Ovary (tissue), 9 donors: Measurements from ENCODE around the gene NTMT2. TPM values are rescaled to one million over a fixed set of nuclear protein-coding genes. Genes with fewer than 3 reads are reported as not detected.

Source experiments
- DNase-seq, 5 donors: peaks; one replicate each; pipeline ENCODE4 v3.0.0-alpha.2; 2019 to 2020
- H3K27ac ChIP-seq, 2 donors: fragments of 200-600 bp; one replicate each; pipeline versions ENCODE4 v1.5.1 to v1.8.0; 2019 to 2022
- H3K27me3 ChIP-seq: fragments of 200-600 bp; one replicate; pipeline ENCODE4 v1.8.0; 2022
- H3K36me3 ChIP-seq: fragments of 200-600 bp; sonication (generic); one replicate; pipeline ENCODE4 v1.5.1; 2019
- H3K4me1 ChIP-seq: one replicate; pipeline ENCODE4 v1.8.1; 2013; ENCODE audit warnings: mild to moderate bottlenecking, moderate library complexity; ENCODE audit not compliant: insufficient read depth
- H3K4me3 ChIP-seq: fragments of 200-600 bp; sonication (generic); one replicate; pipeline ENCODE4 v1.5.1; 2017
- H3K9me3 ChIP-seq, 2 donors: fragments of 200-600 bp in 1 of 2; sonication (generic) in 1 of 2; one replicate each; pipeline versions ENCODE4 v1.5.1 to v1.8.1; 2013 to 2019; ENCODE audit warnings: mild to moderate bottlenecking in 1 of 2, moderate library complexity in 1 of 2
- EP300 ChIP-seq: sonication (generic); formaldehyde crosslinking; IDR thresholded peaks from one replicate; pipeline ENCODE4 v1.6.1; 2017; ENCODE audit warnings: antibody characterized with exemption
- POLR2A ChIP-seq: fragments of 450-650 bp; IDR thresholded peaks from one replicate; pipeline ENCODE4 v1.6.1; 2017; ENCODE audit warnings: antibody characterized with exemption, mild to moderate bottlenecking, moderate library complexity
- WGBS, 3 donors: extraction: QIAGEN DNeasy Blood & Tissue Kit in 1 of 3; methylation state at CpG; one replicate each; pipeline versions ENCODE4 v1.1.5 to v1.1.7; 2013 to 2017; 5-methylcytosine and 5-hydroxymethylcytosine counted together
- intact Hi-C, 4 donors: fragments of 100-400 bp; cut with DNase I; formaldehyde crosslinking; loops; one replicate each; pipeline versions ENCODE4 v1.11.0 to v1.15.1; 2022 to 2023
- polyA plus RNA-seq, 2 donors: library from polyadenylated mRNA; stranded (reverse); fragments of 200-250 nt in 1 of 2; fragments of 350-450 nt in 1 of 2; fragmentation: Illumina TruSeq in 1 of 2; extraction: RNeasy Lipid Tissue Mini Kit (QIAGEN cat#74804) in 1 of 2; gene quantifications; one replicate each; pipeline ENCODE4 v1.2.3, GENCODE V29; 2013 to 2014
- total RNA-seq, 7 donors: library from RNA; depleted of rRNA in 2 of 7; stranded (reverse); fragments of >200 nt in 2 of 7; fragmentation: NEBNext Ultra II Directional in 3 of 7; extraction: Animal tissue kit (Norgen Biotek cat#: 25700) in 3 of 7; gene quantifications; one replicate each; pipeline versions ENCODE4 v1.1.0 to v1.2.4, GENCODE V29; 2016 to 2023
- TF ChIP-seq, protein P1 (sequence below), 3 donors: fragments of 450-650 bp in 2 of 3; fragments of 200-600 bp in 1 of 3; IDR thresholded peaks; one replicate each; pipeline versions ENCODE4 v1.5.1 to v1.8.0; 2016 to 2022; ENCODE audit warnings: antibody characterized with exemption in 3 of 3, mild to moderate bottlenecking in 1 of 3
- donor health status: DM: no; HTN: no; CAD: no; lungs with moderate emphysema.
- donor health status: DM: no; HTN: no; CAD: no.
- donor health status: Bipolar disorder and iron deficiency.
- donor health status: DM: yes; HTN: yes; CAD: no.
- donor health status: DM: no; HTN: no; CAD: no.
- donor health status: DM: yes; HTN: yes; CAD: no.

The NTMT2 gene
- total and polyA plus RNA-seq, 9 donors, result not detected

DNA sequence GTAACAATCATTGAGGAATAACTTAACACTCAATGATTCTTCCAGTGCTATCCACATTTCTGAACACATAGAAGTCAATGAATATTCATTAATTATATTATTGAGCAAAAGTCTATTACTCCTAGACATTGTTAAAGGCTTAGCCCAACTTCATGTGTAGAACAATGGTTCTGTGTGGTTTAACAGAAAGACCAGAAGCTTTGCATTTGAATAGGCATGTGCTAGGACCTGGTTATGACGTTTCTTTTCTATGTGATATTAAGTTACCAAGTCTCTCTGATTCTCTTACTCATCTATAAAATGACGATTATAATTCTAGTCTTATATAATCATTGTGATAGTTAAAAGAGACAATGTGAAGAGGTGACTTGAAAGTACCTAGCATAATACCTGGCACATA lies 5.2 kb downstream of the NTMT2 start:
- Histone ChIP-seq H3K4me1 (no peaks in the 10 kb centered on the region), H3K9me3 (no peaks in the 10 kb centered on the region), H3K27ac (no peak overlapping the region), H3K4me3 (no peak overlapping the region), H3K27me3 (no peaks in the 10 kb centered on the region), H3K36me3 (no peaks in the 10 kb centered on the region)
- TF ChIP-seq EP300 (no peak), POLR2A (no peak)
- TF ChIP-seq, protein P1, sequence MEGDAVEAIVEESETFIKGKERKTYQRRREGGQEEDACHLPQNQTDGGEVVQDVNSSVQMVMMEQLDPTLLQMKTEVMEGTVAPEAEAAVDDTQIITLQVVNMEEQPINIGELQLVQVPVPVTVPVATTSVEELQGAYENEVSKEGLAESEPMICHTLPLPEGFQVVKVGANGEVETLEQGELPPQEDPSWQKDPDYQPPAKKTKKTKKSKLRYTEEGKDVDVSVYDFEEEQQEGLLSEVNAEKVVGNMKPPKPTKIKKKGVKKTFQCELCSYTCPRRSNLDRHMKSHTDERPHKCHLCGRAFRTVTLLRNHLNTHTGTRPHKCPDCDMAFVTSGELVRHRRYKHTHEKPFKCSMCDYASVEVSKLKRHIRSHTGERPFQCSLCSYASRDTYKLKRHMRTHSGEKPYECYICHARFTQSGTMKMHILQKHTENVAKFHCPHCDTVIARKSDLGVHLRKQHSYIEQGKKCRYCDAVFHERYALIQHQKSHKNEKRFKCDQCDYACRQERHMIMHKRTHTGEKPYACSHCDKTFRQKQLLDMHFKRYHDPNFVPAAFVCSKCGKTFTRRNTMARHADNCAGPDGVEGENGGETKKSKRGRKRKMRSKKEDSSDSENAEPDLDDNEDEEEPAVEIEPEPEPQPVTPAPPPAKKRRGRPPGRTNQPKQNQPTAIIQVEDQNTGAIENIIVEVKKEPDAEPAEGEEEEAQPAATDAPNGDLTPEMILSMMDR (IDR thresholded peaks at IDR 0.05), result no peak
- intact Hi-C loops, result no loop called here
- DNase-seq, result no peak
- 79 to 86% (median 80%) methylated on average over 2 of the region's 2 CpGs for WGBS, 3 donors

DNA sequence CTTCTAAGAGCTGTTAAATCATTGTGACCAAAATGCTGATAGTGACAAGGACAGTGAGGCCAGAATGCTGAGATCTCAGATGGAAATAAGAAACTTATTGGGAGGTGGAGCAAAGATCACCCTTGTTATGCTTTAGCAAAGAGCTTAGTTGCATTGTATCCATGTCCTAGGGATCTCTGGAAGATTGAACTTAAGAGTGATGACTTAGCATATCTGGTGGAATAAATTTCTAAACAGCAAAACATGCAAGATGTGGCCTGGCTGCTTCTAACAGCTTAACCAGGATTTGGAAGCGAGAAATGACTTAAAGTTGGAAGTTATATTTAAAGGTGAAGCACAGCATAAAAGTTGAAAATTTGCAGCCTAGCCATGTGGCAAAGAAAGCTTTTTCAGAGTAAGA lies 7.7 kb downstream of the NTMT2 start:
- Histone ChIP-seq H3K27ac (no peak overlapping the region), H3K36me3 (no peaks in the 10 kb centered on the region), H3K4me1 (no peaks in the 10 kb centered on the region), H3K4me3 (no peak overlapping the region), H3K27me3 (no peaks in the 10 kb centered on the region), H3K9me3 (no peaks in the 10 kb centered on the region)
- no peak for TF ChIP-seq EP300
- TF ChIP-seq, protein P1 (IDR thresholded peaks at IDR 0.05), result no peak
- TF ChIP-seq POLR2A, result no peak
- intact Hi-C loops, result no loop called here
- DNase-seq, result no peak
- 90 to 97% (median 96%) methylated on average over 1 of the region's 1 CpG for WGBS, 3 donors

DNA sequence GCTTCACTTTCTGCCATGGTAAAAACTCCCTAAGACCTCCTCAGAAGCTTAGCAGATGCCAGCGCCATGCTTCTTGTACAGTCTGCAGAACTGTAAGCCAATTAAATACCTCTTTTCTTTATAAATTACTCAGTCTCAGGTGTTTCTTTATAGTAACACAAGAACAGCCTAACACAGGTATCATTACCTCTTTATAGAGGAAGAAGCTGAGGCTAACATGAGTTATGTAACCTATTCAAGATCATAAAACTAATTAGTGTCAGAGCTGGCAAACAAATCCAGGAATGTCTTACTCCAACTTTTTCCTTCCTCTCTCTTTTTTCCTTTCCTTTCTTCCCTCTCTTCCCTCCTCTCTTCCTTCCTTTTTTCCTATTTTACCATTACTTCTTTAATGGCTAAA lies 9.3 kb downstream of the NTMT2 start:
- no peak overlapping the region for H3K4me3 ChIP-seq
- TF ChIP-seq POLR2A (no peak), EP300 (no peak)
- TF ChIP-seq, protein P1 (IDR thresholded peaks at IDR 0.05), result no peak
- H3K9me3 ChIP-seq, result no peaks in the 10 kb centered on the region
- no peak for DNase-seq
- H3K4me1 ChIP-seq, result no peaks in the 10 kb centered on the region
- H3K27me3 ChIP-seq, result no peaks in the 10 kb centered on the region
- H3K27ac ChIP-seq, result no peak overlapping the region
- H3K36me3 ChIP-seq, result no peaks in the 10 kb centered on the region
- WGBS, 3 donors, result 91 to 100% (median 97%) methylated on average over 1 of the region's 1 CpG
- intact Hi-C loops, result no loop called here

DNA sequence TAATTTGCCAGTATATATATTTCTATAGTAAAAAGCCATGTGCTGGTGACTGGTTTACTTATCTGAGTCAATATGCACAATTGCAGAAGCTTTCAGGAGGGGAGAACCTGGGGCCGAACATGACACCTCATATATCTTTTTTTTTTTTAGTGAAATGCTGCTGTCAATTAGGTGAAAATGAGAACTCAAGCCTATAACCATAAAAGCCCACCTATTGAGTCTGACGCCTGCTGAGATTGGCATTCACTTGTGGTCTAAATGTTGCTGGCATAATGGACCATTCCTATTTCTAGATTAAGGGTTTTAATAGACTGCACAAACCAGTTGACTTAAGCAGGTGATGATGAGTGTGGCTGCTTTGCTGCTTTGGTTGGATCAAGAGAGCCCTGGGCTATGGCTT lies 10.8 kb downstream of the NTMT2 start:
- TF ChIP-seq, protein P1 (IDR thresholded peaks at IDR 0.05), result no peak
- TF ChIP-seq EP300, result no peak
- TF ChIP-seq POLR2A, result no peak
- DNase-seq, result no peak
- no peaks in the 10 kb centered on the region for H3K4me1 ChIP-seq
- intact Hi-C loops, result no loop called here
- H3K9me3 ChIP-seq, result no peaks in the 10 kb centered on the region
- H3K27ac ChIP-seq, result no peak overlapping the region
- H3K36me3 ChIP-seq, result no peaks in the 10 kb centered on the region
- H3K4me3 ChIP-seq, result no peak overlapping the region
- no peaks in the 10 kb centered on the region for H3K27me3 ChIP-seq
- 82 to 86% (median 85%) methylated on average over 2 of the region's 2 CpGs for WGBS, 3 donors

DNA sequence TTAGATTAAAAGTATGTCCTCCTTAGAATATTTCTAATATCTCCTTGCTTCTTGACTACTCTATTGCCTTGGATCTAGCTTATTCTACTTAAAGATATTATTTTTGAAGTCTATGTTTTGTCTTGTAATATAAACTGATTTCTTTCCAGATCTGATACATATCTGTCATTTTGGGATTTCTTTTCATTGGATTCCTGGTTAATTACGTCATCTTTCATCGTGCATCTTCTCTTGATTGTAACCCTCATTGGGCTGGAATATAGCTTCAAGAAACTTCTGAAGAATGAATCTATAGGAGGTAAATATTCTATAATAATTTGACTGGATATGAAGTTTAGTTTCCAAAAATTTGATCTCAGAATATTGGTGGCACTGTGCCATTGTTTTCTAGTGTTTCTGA lies 12.1 kb downstream of the NTMT2 start:
- 85 to 89% (median 89%) methylated on average over 2 of the region's 2 CpGs for WGBS, 3 donors
- H3K27me3 ChIP-seq, result no peaks in the 10 kb centered on the region
- no peaks in the 10 kb centered on the region for H3K9me3 ChIP-seq
- no peak overlapping the region for H3K4me3 ChIP-seq
- TF ChIP-seq POLR2A, result no peak
- TF ChIP-seq, protein P1 (IDR thresholded peaks at IDR 0.05), result no peak
- TF ChIP-seq EP300, result no peak
- no peak overlapping the region for H3K27ac ChIP-seq
- H3K36me3 ChIP-seq, result no peaks in the 10 kb centered on the region
- no peak for DNase-seq
- intact Hi-C loops, result no loop called here
- peaks cover under 1% of the 10 kb centered on the region for H3K4me1 ChIP-seq
